Peyer's patch (tissue), 4 donors: ENCODE results near the gene KIAA1671. TPM values are rescaled to one million over a fixed set of nuclear protein-coding genes. Genes with fewer than 3 reads are reported as not detected.
"Not testable (repeated sequence)": the region's sequence is repeated elsewhere in the genome, so short reads cannot be mapped to it uniquely, and the experiment has no call there.

ENCODE experiments used
- DNase-seq, 3 donors: peaks; one replicate each; pipeline ENCODE4 v3.0.0-alpha.2; 2017 to 2019
- H3K27ac ChIP-seq, 4 donors: fragments of 200-600 bp; sonication (generic); one replicate each; pipeline ENCODE4 v1.5.1; 2016 to 2019
- H3K27me3 ChIP-seq, 2 donors: fragments of 200-600 bp; sonication (generic); one replicate each; pipeline ENCODE4 v1.5.1; 2019
- H3K36me3 ChIP-seq, 3 donors: fragments of 200-600 bp; sonication (generic); one replicate each; pipeline ENCODE4 v1.5.1; 2016 to 2019
- H3K4me1 ChIP-seq, 4 donors: fragments of 200-600 bp; sonication (generic); one replicate each; pipeline ENCODE4 v1.5.1; 2016 to 2019
- H3K4me3 ChIP-seq, 4 donors: fragments of 200-600 bp; sonication (generic); 1 replicate in 3 of 4; 2 replicates in 1 of 4; pipeline ENCODE4 v1.5.1; 2016 to 2019; ENCODE audit warnings: mild to moderate bottlenecking in 1 of 4
- H3K9me3 ChIP-seq, 4 donors: fragments of 200-600 bp; sonication (generic); one replicate each; pipeline ENCODE4 v1.5.1; 2016 to 2019; ENCODE audit warnings: mild to moderate bottlenecking in 1 of 4
- POLR2A ChIP-seq, 2 donors: fragments of 450-650 bp; IDR thresholded peaks; one replicate each; pipeline ENCODE4 v1.5.1; 2017; ENCODE audit warnings: antibody characterized with exemption in 2 of 2, mild to moderate bottlenecking in 2 of 2, moderate library complexity in 2 of 2
- total RNA-seq, 4 donors: library from RNA; depleted of rRNA; stranded (reverse); fragments of >200 nt; gene quantifications; one replicate each; pipeline ENCODE4 v1.1.0, GENCODE V29; 2016
- TF ChIP-seq, protein P1 (sequence below), 6 experiments: fragments of 450-650 bp in 4 of 6; fragments of 200-600 bp in 2 of 6; sonication (generic) in 1 of 6; IDR thresholded peaks; one replicate each; pipeline ENCODE4 v1.5.1; 2017 to 2019; ENCODE audit warnings: antibody characterized with exemption in 6 of 6, mild to moderate bottlenecking in 3 of 6, moderate library complexity in 1 of 6

Gene KIAA1671
- total RNA-seq, 4 donors from 2014 or later, result 41.3 to 149 (median 113) TPM

- Histone ChIP-seq H3K9me3 (no peaks in the 10 kb centered on the region), H3K27me3 (no peaks in the 10 kb centered on the region), H3K4me3 (no peak overlapping the region), H3K36me3 (no peaks in the 10 kb centered on the region), H3K27ac (no peak overlapping the region), H3K4me1 (no peaks in the 10 kb centered on the region)
- no peak for DNase-seq
- TF ChIP-seq, protein P1, sequence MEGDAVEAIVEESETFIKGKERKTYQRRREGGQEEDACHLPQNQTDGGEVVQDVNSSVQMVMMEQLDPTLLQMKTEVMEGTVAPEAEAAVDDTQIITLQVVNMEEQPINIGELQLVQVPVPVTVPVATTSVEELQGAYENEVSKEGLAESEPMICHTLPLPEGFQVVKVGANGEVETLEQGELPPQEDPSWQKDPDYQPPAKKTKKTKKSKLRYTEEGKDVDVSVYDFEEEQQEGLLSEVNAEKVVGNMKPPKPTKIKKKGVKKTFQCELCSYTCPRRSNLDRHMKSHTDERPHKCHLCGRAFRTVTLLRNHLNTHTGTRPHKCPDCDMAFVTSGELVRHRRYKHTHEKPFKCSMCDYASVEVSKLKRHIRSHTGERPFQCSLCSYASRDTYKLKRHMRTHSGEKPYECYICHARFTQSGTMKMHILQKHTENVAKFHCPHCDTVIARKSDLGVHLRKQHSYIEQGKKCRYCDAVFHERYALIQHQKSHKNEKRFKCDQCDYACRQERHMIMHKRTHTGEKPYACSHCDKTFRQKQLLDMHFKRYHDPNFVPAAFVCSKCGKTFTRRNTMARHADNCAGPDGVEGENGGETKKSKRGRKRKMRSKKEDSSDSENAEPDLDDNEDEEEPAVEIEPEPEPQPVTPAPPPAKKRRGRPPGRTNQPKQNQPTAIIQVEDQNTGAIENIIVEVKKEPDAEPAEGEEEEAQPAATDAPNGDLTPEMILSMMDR (IDR thresholded peaks at IDR 0.05), result no peak
- no peak for TF ChIP-seq POLR2A (IDR thresholded peaks at IDR 0.05)
Observed at GRCh38 chr22:25223269-25223850, 270.8 kb downstream of the KIAA1671 start.

- Histone ChIP-seq H3K36me3 (no peaks in the 10 kb centered on the region), H3K27me3 (no peaks in the 10 kb centered on the region), H3K27ac (no peak overlapping the region), H3K4me1 (no peaks in the 10 kb centered on the region), H3K4me3 (no peak overlapping the region), H3K9me3 (no peaks in the 10 kb centered on the region)
- TF ChIP-seq POLR2A (IDR thresholded peaks at IDR 0.05), result no peak
- TF ChIP-seq, protein P1 (IDR thresholded peaks at IDR 0.05), result no peak
- no peak for DNase-seq
Observed at GRCh38 chr22:25228822-25229221, 276.3 kb downstream of the KIAA1671 start.

- not testable (repeated sequence) for H3K9me3 ChIP-seq, H3K27ac ChIP-seq, H3K4me1 ChIP-seq, H3K36me3 ChIP-seq, H3K27me3 ChIP-seq, DNase-seq, H3K4me3 ChIP-seq
Observed at GRCh38 chr22:25230760-25231159, 278.2 kb downstream of the KIAA1671 start.

DNA sequence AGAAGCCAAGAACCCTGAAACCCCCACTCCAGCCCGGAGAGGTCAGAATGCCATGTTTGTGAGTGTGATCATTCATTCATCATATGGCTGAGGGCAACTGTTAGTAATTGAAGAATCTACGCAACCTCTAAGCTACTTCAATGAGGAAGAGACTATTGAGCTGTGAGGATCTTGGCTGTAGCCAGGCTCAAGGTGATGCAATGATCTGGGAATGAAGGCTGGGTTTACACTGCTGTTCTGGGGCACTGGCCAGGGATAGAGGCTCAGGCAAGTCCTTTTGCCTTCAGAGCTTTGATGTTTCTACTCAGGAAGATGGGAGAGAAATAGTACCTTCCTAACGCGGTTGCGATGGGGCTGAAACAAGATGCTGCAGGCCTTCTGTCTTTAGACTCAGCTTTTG, 279.8 kb downstream of the KIAA1671 start:
- no peak overlapping the region for H3K27ac ChIP-seq
- no peaks in the 10 kb centered on the region for H3K4me1 ChIP-seq
- no peaks in the 10 kb centered on the region for H3K27me3 ChIP-seq
- H3K4me3 ChIP-seq, result no peak overlapping the region
- TF ChIP-seq, protein P1 (IDR thresholded peaks at IDR 0.05), result no peak
- TF ChIP-seq POLR2A (IDR thresholded peaks at IDR 0.05), result no peak
- DNase-seq, result no peak
- no peaks in the 10 kb centered on the region for H3K9me3 ChIP-seq
- no peaks in the 10 kb centered on the region for H3K36me3 ChIP-seq

DNA sequence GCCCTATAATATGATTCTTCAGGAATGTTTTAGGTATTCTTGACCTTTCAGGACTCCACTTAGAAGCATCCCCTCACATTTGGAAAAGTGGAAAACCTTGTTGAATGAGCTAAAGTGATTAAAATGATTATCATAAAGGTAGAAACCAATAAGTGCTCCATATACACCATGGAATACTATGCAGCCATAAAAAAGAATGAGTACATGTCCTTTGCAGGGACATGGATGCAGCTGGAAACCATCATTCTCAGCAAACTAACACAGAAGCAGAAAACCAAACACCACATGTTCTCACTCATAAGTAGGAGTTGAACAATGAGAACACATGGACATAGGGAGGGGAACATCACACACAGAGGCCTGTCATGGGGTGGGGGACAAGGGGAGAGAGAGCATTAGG, 281.2 kb downstream of the KIAA1671 start:
- not testable (repeated sequence) for H3K36me3 ChIP-seq, H3K27ac ChIP-seq, H3K27me3 ChIP-seq, DNase-seq, H3K4me1 ChIP-seq, H3K9me3 ChIP-seq, H3K4me3 ChIP-seq

- no peak for TF ChIP-seq POLR2A (IDR thresholded peaks at IDR 0.05)
- TF ChIP-seq, protein P1 (IDR thresholded peaks at IDR 0.05), result peak in 4 of 6 experiments; percentile 32 to 74 (median 67)
- Histone ChIP-seq H3K27ac (no peak overlapping the region), H3K36me3 (no peaks in the 10 kb centered on the region), H3K27me3 (no peaks in the 10 kb centered on the region), H3K4me3 (no peak overlapping the region), H3K4me1 (no peaks in the 10 kb centered on the region), H3K9me3 (no peaks in the 10 kb centered on the region)
- peak in 2 of 3 donors; percentile 80 to 83 for DNase-seq
Observed at GRCh38 chr22:25235547-25236290, 283.2 kb downstream of the KIAA1671 start.
